ENCODE results near the gene TRAF3.

DNA sequence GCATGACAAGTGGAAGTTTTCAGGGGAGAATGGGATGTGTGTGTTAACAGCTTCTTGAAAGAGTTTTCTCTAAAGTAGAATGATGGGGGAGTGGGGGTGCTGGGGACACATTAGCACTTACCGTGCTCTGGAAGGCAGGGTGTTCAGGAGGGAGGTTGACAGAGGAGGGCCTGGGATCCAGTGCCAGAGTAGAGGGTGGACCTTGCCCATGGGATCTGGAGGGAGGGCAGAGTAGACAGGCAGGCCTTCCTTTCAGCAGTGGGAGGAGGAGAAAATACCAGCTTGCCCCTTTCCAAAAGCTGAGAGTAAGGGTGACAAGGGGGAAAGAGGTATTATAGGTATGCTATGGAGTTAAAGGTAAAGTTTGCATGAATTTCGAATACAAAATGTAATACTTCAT is 40.1 kb downstream of the TRAF3 start:
- TF ChIP-seq ZFP30 (CRISPR knock-in tag; IDR thresholded peaks at IDR 0.05): no peak
- TF ChIP-seq SNAI2 (CRISPR knock-in tag; IDR thresholded peaks at IDR 0.05): no peak
- no peak for TF ChIP-seq PATZ1 (CRISPR knock-in tag; IDR thresholded peaks at IDR 0.05; ENCODE audit: borderline replicate concordance)
- no peak for TF ChIP-seq OSR1 (CRISPR knock-in tag; IDR thresholded peaks at IDR 0.05)
- TF ChIP-seq ZFP3 (CRISPR knock-in tag; IDR thresholded peaks at IDR 0.05): no peak
- TF ChIP-seq ZC3H10 (CRISPR knock-in tag; IDR thresholded peaks at IDR 0.05): no peak
- TF ChIP-seq BACH2 (CRISPR knock-in tag; IDR thresholded peaks at IDR 0.05; ENCODE audit: borderline replicate concordance): no peak
- TF ChIP-seq ARNTL (CRISPR knock-in tag; IDR thresholded peaks at IDR 0.05; ENCODE audit: borderline replicate concordance, low read depth): no peak
- TF ChIP-seq ZNF8 (CRISPR knock-in tag; IDR thresholded peaks at IDR 0.05): no peak

Measured in SK-N-SH treated with all-trans-retinoic acid at 6 μM for 48 hours (cell line).